ENCODE results near the gene RSPH9.

RSPH9 gene

GRCh38 chr6:43669050-43669921 lies 24.4 kb downstream of the RSPH9 start:
- no peak for DNase-seq

- no peak for DNase-seq
Observed at GRCh38 chr6:43669922-43670622, 25.2 kb downstream of the RSPH9 start.

GRCh38 chr6:43670623-43670986 lies 25.8 kb downstream of the RSPH9 start:
- DNase-seq, result no peak

- no peak for DNase-seq
Observed at GRCh38 chr6:43671011-43671800, 26.4 kb downstream of the RSPH9 start.

- DNase-seq, result no peak
Observed at GRCh38 chr6:43671801-43672690, 27.2 kb downstream of the RSPH9 start.

- DNase-seq, result no peak
Observed at GRCh38 chr6:43673444-43674084, 28.7 kb downstream of the RSPH9 start.

GRCh38 chr6:43674291-43674690 lies 29.5 kb downstream of the RSPH9 start:
- no peak for DNase-seq

GRCh38 chr6:43674921-43675320 lies 30.1 kb downstream of the RSPH9 start:
- no peak for DNase-seq

- no peak for DNase-seq
Observed at GRCh38 chr6:43676962-43677606, 32.2 kb downstream of the RSPH9 start.

- no peak for DNase-seq
Observed at GRCh38 chr6:43677759-43678158, 32.9 kb downstream of the RSPH9 start.

- no peak for DNase-seq
Observed at GRCh38 chr6:43678341-43678740, 33.5 kb downstream of the RSPH9 start.

- DNase-seq, result no peak
Observed at GRCh38 chr6:43679057-43679456, 34.2 kb downstream of the RSPH9 start.

GRCh38 chr6:43680308-43681200 lies 35.7 kb downstream of the RSPH9 start:
- no peak for DNase-seq

- DNase-seq, result no peak
Observed at GRCh38 chr6:43681303-43681702, 36.5 kb downstream of the RSPH9 start.

GRCh38 chr6:43682724-43683429 lies 38.0 kb downstream of the RSPH9 start:
- DNase-seq, result no peak

- DNase-seq, result no peak
Observed at GRCh38 chr6:43683708-43684455, 39.0 kb downstream of the RSPH9 start.

- no peak for DNase-seq
Observed at GRCh38 chr6:43687079-43687436, 42.2 kb downstream of the RSPH9 start.

- peak; percentile 62 for DNase-seq
Observed at GRCh38 chr6:43687437-43688347, 42.9 kb downstream of the RSPH9 start, which contains the start of gene MRPS18A. MRPS18A (minus strand) TSS chr6:43687791; CDS start chr6:43687779, 12 bp downstream.
